Vein endothelial cell (primary cell): ENCODE results near the gene RASSF10. TPM values are rescaled to one million over a fixed set of nuclear protein-coding genes. Genes with fewer than 3 reads are reported as not detected.

Experiments
- total RNA-seq: library from RNA; depleted of rRNA; stranded (reverse); fragments of >200 nt; gene quantifications from 2 replicates; pipeline ENCODE4 v1.2.3, GENCODE V29; 2012

Gene RASSF10
- 0.67 and 12.1 TPM in 2 replicates for total RNA-seq

GRCh38 chr11:13008625-13009475 lies at the start of gene RASSF10:
Gene RASSF10, plus strand, starts transcription at chr11:13009316. Its CDS starts 261 bp downstream, at chr11:13009577.

